ENCODE data around the gene FRMD3.
A peak's percentile ranks its signal among the peaks of the same experiment; 100 is the strongest.

The FRMD3 gene

DNA sequence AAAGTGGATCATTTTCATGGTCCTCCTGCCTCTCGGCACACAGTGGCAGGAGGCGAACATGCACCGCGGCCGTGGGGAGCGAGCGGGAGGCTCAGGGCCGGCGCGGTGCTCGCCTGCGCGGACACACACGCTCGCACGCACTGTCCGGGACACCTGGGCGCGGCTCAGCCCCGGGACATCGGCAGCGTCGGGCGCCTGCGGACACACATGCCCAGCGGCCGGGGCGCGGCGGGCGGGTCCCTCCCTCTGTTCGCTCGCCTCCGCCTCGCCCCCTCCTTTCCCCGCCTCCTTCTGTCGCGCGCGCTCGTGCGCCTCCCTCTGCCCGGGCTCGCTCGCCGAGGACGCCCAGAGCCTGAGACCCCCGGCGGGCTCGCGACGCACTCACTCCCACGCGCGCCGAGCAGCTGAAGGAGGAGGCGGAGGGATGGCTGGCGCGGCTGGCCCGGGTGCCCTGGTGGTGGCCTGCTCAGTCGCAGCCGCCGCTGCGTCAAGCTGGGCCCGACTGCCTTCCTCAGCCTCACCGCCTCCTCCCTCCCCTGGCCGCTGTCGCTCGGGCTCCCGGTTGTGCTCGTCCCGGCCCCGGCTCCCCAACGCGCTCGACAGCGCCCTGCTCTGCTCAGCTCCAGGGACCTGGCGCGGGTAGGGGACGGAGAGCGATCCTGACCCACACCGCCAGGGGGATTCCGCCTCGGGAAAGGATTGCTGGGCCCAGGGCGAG is at the start of gene FRMD3:
TSS of gene FRMD3 (minus strand) at position 230 of the 718 bp plus-strand sequence. CDS start at position 60, 170 bp downstream.
- DNase-seq (ENCODE audit: low spot score in 2 of 2) (no peak), ATAC-seq (ENCODE audit: low read depth) (no peak)
- peak within 1 kb of the TSS; percentile 43 for H3K4me3 Mint-ChIP-seq
- H3K4me1 Mint-ChIP-seq, result no peaks in the 10 kb centered on the region
- peaks cover 13% of the 10 kb centered on the region for H3K27me3 Mint-ChIP-seq
- no peaks in the 10 kb centered on the region for H3K36me3 Mint-ChIP-seq
- H3K27ac Mint-ChIP-seq, result no peak within 1 kb of the TSS
- no peaks in the 10 kb centered on the region for H3K9me3 Mint-ChIP-seq

DNA sequence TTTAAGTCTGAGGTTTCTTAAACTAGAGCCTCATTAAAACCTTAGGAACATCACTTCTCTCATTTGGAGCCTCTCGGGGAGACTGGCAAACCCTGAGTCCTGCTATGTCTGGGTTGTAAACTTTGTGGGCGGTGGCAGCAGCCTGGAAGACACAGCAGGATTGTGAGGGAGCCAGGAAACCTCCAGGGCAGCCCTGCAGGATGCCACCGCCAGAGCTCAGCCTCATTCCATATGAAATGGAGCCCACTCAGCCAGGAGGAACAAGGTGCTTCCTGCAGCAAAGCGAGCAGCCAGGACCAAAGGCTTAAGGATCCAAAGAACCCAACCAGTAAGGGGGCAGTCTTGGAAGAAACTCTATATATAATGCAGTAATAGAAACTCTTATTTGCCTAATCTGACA is 46.8 kb upstream of the FRMD3 start:
- ATAC-seq (ENCODE audit: low read depth) (no peak), DNase-seq (ENCODE audit: low spot score in 2 of 2) (no peak)
- H3K27ac Mint-ChIP-seq, result no peak overlapping the region
- H3K36me3 Mint-ChIP-seq, result peaks cover 6% of the 10 kb centered on the region
- no peaks in the 10 kb centered on the region for H3K27me3 Mint-ChIP-seq
- H3K4me1 Mint-ChIP-seq, result no peaks in the 10 kb centered on the region
- no peak overlapping the region for H3K4me3 Mint-ChIP-seq
- peaks cover 2% of the 10 kb centered on the region for H3K9me3 Mint-ChIP-seq

DNA sequence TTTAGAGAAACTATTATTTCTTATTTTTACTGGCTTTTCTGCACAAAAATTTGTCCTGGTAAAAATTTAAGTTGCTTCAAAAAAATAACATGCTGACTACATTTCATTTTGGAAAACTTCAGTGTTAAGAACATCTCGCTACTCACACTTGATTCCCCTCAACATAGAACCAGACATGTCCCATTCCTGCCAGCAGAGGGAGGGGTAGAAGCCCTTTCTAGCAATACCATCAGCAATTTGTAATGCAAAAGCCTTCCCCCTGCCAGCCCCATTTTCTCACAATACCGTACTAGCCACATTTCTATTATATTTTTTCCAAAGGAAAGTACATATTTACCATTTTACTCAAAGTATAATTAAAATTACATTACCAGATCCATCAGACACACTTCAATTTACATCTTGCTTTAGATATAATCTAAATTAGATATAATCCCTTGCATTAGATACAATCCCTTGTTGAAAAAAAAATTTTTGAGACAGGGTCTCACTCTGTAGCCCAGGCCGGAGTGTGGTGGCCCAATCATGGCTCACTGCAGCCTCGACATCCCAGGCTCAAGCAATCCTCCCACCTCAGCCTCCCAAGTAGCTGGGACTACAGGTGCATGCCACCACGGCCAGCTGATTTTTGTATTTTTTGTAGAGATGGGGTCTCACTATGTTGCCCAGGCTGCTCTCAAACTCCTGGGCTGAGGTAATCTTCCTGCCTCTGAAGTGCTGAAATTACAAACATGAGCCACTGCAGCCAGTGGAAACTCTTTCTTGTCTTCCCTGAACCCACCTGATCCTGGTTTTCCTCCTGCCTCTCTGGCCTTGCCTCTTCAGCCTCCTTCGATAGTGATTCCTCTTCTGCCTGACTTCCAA is 45.2 kb upstream of the FRMD3 start:
- H3K27me3 Mint-ChIP-seq, result no peaks in the 10 kb centered on the region
- peaks cover 10% of the 10 kb centered on the region for H3K36me3 Mint-ChIP-seq
- H3K27ac Mint-ChIP-seq, result no peak overlapping the region
- DNase-seq (ENCODE audit: low spot score in 2 of 2), result peak in 1 of 2 donors; percentile 23
- no peak overlapping the region for H3K4me3 Mint-ChIP-seq
- no peaks in the 10 kb centered on the region for H3K4me1 Mint-ChIP-seq
- H3K9me3 Mint-ChIP-seq, result peaks cover 4% of the 10 kb centered on the region
- peak; percentile 74 for ATAC-seq (ENCODE audit: low read depth)

DNA sequence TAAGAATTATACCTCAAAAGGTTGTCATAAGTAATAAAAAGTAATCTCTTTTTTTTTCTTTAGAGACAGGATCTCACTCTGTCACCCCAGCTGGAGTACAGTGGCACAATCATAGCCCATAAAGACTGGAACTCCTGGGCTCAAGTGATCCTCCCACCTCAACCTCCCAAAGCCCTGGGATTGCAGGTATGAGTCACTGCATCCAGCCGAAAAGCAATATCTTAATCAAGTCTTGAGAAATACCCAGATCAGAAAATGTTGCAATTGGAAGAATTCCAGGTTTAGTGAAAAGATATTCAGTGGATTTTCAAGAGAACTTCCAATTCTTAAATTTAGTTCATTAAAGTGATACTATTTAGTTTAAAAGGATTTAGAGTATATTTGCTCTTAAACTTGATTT is 43.8 kb upstream of the FRMD3 start:
- DNase-seq (ENCODE audit: low spot score in 2 of 2) (no peak), ATAC-seq (ENCODE audit: low read depth) (no peak)
- peaks cover 14% of the 10 kb centered on the region for H3K36me3 Mint-ChIP-seq
- H3K4me1 Mint-ChIP-seq, result no peaks in the 10 kb centered on the region
- H3K4me3 Mint-ChIP-seq, result no peak overlapping the region
- H3K27me3 Mint-ChIP-seq, result no peaks in the 10 kb centered on the region
- peaks cover 8% of the 10 kb centered on the region for H3K9me3 Mint-ChIP-seq
- no peak overlapping the region for H3K27ac Mint-ChIP-seq

DNA sequence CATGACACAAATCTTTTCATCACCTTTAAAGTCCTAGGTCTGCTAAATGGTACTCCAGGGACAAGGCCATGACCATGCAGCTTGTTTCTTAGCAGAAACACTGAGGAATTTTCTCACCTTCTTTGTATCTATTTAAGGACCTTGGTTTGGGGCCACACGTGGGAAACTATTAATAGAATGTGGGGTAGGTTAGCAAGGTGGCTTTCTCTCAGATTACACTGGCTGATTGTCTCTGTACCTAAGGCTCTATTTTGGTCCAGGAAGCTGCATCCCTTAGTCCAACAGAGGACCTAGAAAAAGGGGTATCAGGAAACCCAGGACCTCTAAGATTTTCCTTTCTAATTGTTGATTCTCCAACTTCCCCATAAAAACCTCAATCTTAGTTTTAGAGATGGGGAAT is 36.3 kb upstream of the FRMD3 start:
- Mint-ChIP-seq H3K27me3 (no peaks in the 10 kb centered on the region), H3K4me1 (no peaks in the 10 kb centered on the region), H3K4me3 (no peak overlapping the region), H3K36me3 (peaks cover 11% of the 10 kb centered on the region), H3K27ac (no peak overlapping the region), H3K9me3 (peaks cover 8% of the 10 kb centered on the region)
- DNase-seq (ENCODE audit: low spot score in 2 of 2) (no peak), ATAC-seq (ENCODE audit: low read depth) (no peak)

DNA sequence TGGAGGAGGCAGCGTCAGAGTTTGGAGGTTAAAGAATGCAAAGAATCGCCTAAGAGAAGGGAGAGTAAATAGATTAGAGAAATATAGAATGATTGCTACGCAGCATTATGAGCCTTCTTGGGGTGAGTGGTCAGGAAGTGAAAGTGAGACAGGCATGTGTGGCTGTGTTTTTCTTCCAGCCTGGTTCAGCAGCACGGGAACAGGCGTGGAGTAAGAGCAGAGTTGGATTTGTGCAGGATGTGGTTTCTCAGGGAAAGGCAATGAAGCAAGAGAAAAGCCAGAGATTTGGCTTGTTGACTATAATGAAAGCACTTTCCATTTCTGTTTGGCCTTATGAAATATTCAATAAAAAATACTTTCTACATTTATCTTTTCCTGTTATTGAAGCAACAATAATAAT is 34.3 kb upstream of the FRMD3 start:
- ATAC-seq (ENCODE audit: low read depth) (no peak), DNase-seq (ENCODE audit: low spot score in 2 of 2) (no peak)
- no peak overlapping the region for H3K27ac Mint-ChIP-seq
- H3K4me3 Mint-ChIP-seq, result no peak overlapping the region
- H3K9me3 Mint-ChIP-seq, result peaks cover 1% of the 10 kb centered on the region
- peaks cover 8% of the 10 kb centered on the region for H3K36me3 Mint-ChIP-seq
- no peaks in the 10 kb centered on the region for H3K4me1 Mint-ChIP-seq
- H3K27me3 Mint-ChIP-seq, result no peaks in the 10 kb centered on the region

DNA sequence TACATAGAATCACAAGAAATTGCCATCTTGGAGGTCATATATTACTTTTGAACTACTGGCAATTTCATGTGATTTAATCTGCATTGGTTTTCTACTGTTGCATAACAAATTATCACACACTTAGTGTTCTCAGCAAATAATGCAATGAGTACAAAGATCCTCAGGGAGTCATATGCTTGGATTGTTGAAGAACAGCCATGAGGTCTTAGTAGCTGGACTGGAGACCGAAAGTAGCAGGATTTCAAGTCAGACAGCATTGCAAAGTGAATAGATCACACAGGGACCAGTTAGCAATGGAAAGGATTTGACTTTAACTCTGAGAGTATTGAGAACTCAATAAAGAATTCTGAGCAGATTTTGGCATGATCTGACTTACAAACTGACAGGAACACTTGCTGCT is 32.2 kb upstream of the FRMD3 start:
- H3K36me3 Mint-ChIP-seq, result peaks cover 7% of the 10 kb centered on the region
- no peaks in the 10 kb centered on the region for H3K9me3 Mint-ChIP-seq
- no peak overlapping the region for H3K4me3 Mint-ChIP-seq
- H3K4me1 Mint-ChIP-seq, result no peaks in the 10 kb centered on the region
- no peaks in the 10 kb centered on the region for H3K27me3 Mint-ChIP-seq
- no peak overlapping the region for H3K27ac Mint-ChIP-seq
- DNase-seq (ENCODE audit: low spot score in 2 of 2) (no peak), ATAC-seq (ENCODE audit: low read depth) (no peak)

DNA sequence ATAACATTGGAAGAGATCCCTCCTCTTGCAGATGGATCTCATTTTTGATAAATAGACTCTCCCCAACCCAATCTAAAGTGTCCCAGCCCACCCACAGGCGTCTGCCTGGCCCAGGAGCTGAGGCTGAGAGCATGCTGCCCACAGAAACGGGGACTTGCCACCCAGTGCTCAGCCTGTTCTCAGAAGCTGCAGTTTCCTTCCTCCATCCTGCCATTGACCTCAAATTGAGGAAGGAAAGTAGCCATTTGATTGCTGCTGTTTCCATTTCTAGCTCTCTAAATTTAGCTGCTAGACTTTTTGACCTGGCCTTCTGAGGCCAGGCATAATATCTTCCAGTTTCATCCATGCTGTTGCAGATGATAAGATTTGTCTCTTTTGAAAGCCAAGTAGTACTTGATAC is 31.1 kb upstream of the FRMD3 start:
- Mint-ChIP-seq H3K4me3 (no peak overlapping the region), H3K36me3 (peaks cover 6% of the 10 kb centered on the region), H3K9me3 (no peaks in the 10 kb centered on the region), H3K27me3 (no peaks in the 10 kb centered on the region), H3K27ac (no peak overlapping the region), H3K4me1 (no peaks in the 10 kb centered on the region)
- no peak for DNase-seq (ENCODE audit: low spot score in 2 of 2)
- ATAC-seq (ENCODE audit: low read depth), result peak; percentile 60

DNA sequence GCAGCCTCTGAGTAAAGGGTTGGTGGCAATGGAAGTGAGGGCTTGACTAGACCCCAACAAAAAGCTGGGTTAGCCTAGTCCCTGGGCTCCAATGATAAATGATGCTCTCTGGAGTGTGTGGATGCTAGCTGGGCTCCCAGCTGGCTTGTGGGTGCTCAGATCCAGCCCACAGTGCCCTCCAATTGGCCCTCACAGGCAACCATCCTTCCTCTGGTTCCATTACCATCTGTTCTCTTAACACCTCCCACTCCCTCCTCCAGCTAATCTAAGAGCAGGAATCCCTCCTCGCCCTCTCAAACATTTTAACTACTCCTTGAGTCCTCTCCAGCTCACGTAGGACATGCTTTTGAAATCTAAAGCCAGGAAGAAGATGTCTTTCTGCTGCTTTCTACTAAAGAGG is 25.2 kb upstream of the FRMD3 start:
- H3K4me1 Mint-ChIP-seq, result no peaks in the 10 kb centered on the region
- no peaks in the 10 kb centered on the region for H3K9me3 Mint-ChIP-seq
- no peaks in the 10 kb centered on the region for H3K27me3 Mint-ChIP-seq
- H3K36me3 Mint-ChIP-seq, result peaks cover 3% of the 10 kb centered on the region
- H3K27ac Mint-ChIP-seq, result no peak overlapping the region
- H3K4me3 Mint-ChIP-seq, result no peak overlapping the region
- ATAC-seq (ENCODE audit: low read depth) (no peak), DNase-seq (ENCODE audit: low spot score in 2 of 2) (no peak)

DNA sequence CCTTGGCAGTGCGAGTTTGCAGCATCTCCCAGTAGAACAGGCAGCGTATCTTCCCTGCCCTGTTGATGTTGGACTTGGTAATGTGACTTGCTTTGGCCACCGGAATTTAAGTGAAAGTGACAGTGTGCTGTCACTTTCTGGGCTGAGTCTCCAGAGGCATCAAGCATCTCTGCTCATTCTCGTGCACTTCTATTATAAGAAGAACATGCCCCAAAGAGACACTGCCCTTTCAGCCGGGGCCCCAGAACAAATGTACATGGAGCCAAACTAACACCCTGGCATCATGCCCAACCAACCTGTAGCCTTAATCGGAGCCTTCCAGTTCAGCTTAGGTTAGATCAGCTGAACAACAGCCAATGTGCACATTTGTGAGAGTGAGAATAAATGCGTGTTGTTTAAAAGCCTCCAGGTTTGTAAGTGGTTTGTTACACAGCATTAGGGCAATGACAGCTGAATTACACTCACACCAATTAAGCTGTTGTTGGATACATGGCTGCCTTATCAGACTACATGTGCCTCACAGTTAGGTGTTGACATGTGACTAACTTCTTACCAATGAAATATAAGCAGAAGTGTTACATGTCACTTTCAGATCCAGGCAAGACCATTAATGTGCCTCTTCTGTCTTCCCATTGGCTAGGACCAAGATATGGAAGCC is 22.1 kb upstream of the FRMD3 start:
- peaks cover 2% of the 10 kb centered on the region for H3K36me3 Mint-ChIP-seq
- no peak for DNase-seq (ENCODE audit: low spot score in 2 of 2)
- no peaks in the 10 kb centered on the region for H3K4me1 Mint-ChIP-seq
- no peaks in the 10 kb centered on the region for H3K27me3 Mint-ChIP-seq
- H3K4me3 Mint-ChIP-seq, result no peak overlapping the region
- ATAC-seq (ENCODE audit: low read depth), result no peak
- no peak overlapping the region for H3K27ac Mint-ChIP-seq
- H3K9me3 Mint-ChIP-seq, result peaks cover 2% of the 10 kb centered on the region

DNA sequence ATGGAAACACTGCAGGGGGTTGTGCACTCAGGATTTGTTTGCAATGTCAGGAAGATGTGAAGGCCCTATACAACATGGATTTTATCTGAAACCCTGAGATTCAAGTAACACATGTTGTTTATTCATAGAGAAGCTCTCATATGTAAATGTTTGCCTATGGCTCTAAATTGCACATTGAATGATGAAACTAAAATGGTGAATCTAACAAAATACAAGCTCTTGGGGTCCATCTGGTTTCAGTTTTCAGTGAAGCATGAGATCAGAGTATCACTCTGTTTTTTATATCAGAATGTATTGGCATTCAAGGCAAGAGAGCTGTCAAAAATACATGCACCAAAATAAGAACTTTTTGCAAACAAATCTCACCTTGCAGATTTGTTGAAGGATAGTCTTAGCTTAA is 19.6 kb upstream of the FRMD3 start:
- ATAC-seq (ENCODE audit: low read depth), result no peak
- Mint-ChIP-seq H3K27me3 (no peaks in the 10 kb centered on the region), H3K4me3 (no peak overlapping the region), H3K4me1 (no peaks in the 10 kb centered on the region), H3K36me3 (peaks cover 2% of the 10 kb centered on the region), H3K9me3 (peaks cover 4% of the 10 kb centered on the region), H3K27ac (no peak overlapping the region)
- no peak for DNase-seq (ENCODE audit: low spot score in 2 of 2)

DNA sequence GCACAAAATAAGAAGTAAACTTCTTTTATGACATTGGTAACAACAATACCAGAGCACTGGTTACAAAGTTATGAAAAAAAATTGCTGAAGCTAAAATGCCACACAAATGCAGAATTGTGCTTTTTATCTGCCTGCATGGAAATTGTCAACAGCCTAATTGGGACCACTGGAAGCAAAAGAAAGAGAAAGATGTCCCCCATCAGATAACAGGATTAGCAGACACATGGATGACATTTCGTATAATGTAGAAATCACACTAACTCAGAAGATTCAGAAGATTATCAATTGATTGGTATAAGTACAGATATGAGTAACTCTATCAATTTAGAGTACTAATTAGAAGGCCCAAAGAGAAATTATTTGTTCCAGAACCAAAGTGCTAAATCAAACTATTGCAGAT is 19.1 kb upstream of the FRMD3 start:
- H3K4me3 Mint-ChIP-seq, result no peak overlapping the region
- ATAC-seq (ENCODE audit: low read depth), result no peak
- peaks cover 5% of the 10 kb centered on the region for H3K9me3 Mint-ChIP-seq
- no peak overlapping the region for H3K27ac Mint-ChIP-seq
- H3K4me1 Mint-ChIP-seq, result no peaks in the 10 kb centered on the region
- no peak for DNase-seq (ENCODE audit: low spot score in 2 of 2)
- H3K27me3 Mint-ChIP-seq, result no peaks in the 10 kb centered on the region
- H3K36me3 Mint-ChIP-seq, result peaks cover 2% of the 10 kb centered on the region

DNA sequence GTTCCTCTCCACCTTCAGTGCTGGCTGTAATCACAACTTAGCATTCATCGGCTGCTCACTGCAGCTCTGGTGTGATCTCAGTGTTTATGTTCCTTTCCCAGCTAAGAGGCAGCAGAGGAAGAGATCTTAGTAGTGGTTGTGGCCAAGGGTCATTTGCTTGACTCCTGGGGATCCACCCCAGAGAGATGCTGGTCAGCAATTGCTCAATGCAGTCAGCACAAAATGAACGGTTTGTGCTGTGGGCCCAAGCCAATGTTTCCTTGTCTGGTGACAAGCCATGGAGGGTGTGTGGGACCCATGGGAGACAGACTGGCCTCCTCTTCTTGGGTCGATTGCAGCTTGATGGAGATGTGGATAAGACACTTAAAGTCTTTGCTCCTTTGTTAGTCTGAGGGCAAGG is 16.1 kb upstream of the FRMD3 start:
- no peak overlapping the region for H3K4me3 Mint-ChIP-seq
- H3K4me1 Mint-ChIP-seq, result no peaks in the 10 kb centered on the region
- H3K27ac Mint-ChIP-seq, result no peak overlapping the region
- DNase-seq (ENCODE audit: low spot score in 2 of 2), result no peak
- ATAC-seq (ENCODE audit: low read depth), result no peak
- H3K36me3 Mint-ChIP-seq, result peaks cover 2% of the 10 kb centered on the region
- H3K27me3 Mint-ChIP-seq, result no peaks in the 10 kb centered on the region
- H3K9me3 Mint-ChIP-seq, result peaks cover 14% of the 10 kb centered on the region

DNA sequence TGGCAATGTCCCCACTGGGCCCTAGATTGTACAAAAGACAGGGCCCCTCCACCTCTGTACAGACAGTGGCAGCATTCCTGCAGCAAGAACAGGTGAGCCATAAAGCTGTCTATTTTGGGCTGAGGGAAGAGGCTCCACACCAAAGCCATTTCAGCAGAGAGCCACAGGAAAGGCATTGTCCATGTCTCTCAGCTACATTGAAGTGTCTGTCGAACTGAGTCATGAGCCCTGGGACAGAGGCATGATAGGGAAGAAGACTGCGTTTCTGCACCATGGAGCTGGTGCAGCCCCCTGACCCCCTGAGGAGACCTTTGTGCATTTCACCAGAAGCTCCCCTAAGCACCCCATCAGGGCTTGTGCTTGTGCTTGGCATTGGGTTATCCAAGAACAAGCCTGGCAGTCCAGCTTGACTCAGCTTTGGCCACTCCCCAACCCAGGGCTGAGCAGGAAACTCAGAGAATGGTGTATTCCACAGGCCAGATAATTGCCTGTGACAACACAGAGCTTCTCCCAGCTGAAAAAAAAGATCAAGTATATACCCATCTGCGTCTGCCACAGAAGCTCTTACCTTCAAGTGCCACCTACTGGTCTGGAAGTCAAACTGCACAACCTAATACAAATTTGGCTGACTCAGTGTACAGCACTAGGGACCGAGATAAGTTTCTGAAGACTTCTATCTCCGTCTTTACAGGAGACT is 5.9 kb upstream of the FRMD3 start:
- peaks cover 1% of the 10 kb centered on the region for H3K27me3 Mint-ChIP-seq
- DNase-seq (ENCODE audit: low spot score in 2 of 2) (no peak), ATAC-seq (ENCODE audit: low read depth) (no peak)
- no peak overlapping the region for H3K27ac Mint-ChIP-seq
- H3K4me3 Mint-ChIP-seq, result no peak overlapping the region
- peaks cover 2% of the 10 kb centered on the region for H3K36me3 Mint-ChIP-seq
- peaks cover 3% of the 10 kb centered on the region for H3K9me3 Mint-ChIP-seq
- H3K4me1 Mint-ChIP-seq, result no peaks in the 10 kb centered on the region
